Muscle of leg (tissue), 11 donors: Measurements from ENCODE around the gene NFIC. TPM values are rescaled to one million over a fixed set of nuclear protein-coding genes. Genes with fewer than 3 reads are reported as not detected.

Experiments used
- DNase-seq: peaks from one replicate; pipeline ENCODE4 v3.0.0; 2013
- H3K27ac ChIP-seq: one replicate; pipeline ENCODE4 v1.5.1; 2013; ENCODE audit warnings: mild to moderate bottlenecking, low read length, control low read depth
- H3K27me3 ChIP-seq: one replicate; pipeline ENCODE4 v1.6.1; 2013; ENCODE audit warnings: low read length; ENCODE audit not compliant: control insufficient read depth, insufficient read depth
- H3K36me3 ChIP-seq: one replicate; pipeline ENCODE4 v1.6.1; 2013; ENCODE audit warnings: low read length; ENCODE audit not compliant: control insufficient read depth, insufficient read depth
- H3K4me1 ChIP-seq: one replicate; pipeline ENCODE4 v1.6.1; 2013; ENCODE audit warnings: low read length; ENCODE audit not compliant: control insufficient read depth, insufficient read depth
- H3K4me3 ChIP-seq: one replicate; pipeline ENCODE4 v1.5.1; 2013; ENCODE audit warnings: low read length, control low read depth
- H3K9me3 ChIP-seq: replicated peaks from 2 replicates; pipeline ENCODE4 v1.6.1; 2013; ENCODE audit warnings: low read depth, low read length; ENCODE audit not compliant: control insufficient read depth
- WGBS: methylation state at CpG from one replicate; pipeline ENCODE4 v1.1.5; 2013; ENCODE audit warnings: missing lambda C conversion rate; ENCODE audit not compliant: insufficient coverage; 5-methylcytosine and 5-hydroxymethylcytosine counted together
- polyA plus RNA-seq, 8 donors: library from polyadenylated mRNA; unstranded; fragments of 120-200 nt; gene quantifications; one replicate each; pipeline versions ENCODE4 v1.2.1 to v1.2.3, GENCODE V29; 2013; ENCODE audit warnings: inconsistent platforms in 1 of 8, low replicate concordance in 1 of 8; ENCODE audit not compliant: insufficient read length in 8 of 8, insufficient read depth in 1 of 8
- total RNA-seq: library from RNA; stranded (reverse); fragments of 120-200 nt; gene quantifications from one replicate; pipeline ENCODE4 v1.2.4, GENCODE V29; 2013

The NFIC gene
- total and polyA plus RNA-seq, 9 donors: 18.4 to 54.5 (median 47.0) TPM

GRCh38 chr19:3477506-3477905 lies 111.1 kb downstream of the NFIC start:
- Histone ChIP-seq H3K36me3 (no peaks in the 10 kb centered on the region), H3K4me3 (no peak overlapping the region), H3K9me3 (no peaks in the 10 kb centered on the region), H3K27me3 (peaks cover 50% of the 10 kb centered on the region), H3K27ac (no peak overlapping the region), H3K4me1 (no peaks in the 10 kb centered on the region)
- DNase-seq: no peak

- no peak for DNase-seq
- H3K27me3 ChIP-seq: peaks cover 54% of the 10 kb centered on the region
- H3K27ac ChIP-seq: no peak overlapping the region
- 80% methylated on average over 1 of the region's 2 CpGs for WGBS
- H3K9me3 ChIP-seq: no peaks in the 10 kb centered on the region
- H3K4me1 ChIP-seq: no peaks in the 10 kb centered on the region
- no peak overlapping the region for H3K4me3 ChIP-seq
- H3K36me3 ChIP-seq: no peaks in the 10 kb centered on the region
Measured at GRCh38 chr19:3477951-3478350, 111.6 kb downstream of the NFIC start.

GRCh38 chr19:3478409-3479176 lies 112.2 kb downstream of the NFIC start:
- H3K4me3 ChIP-seq: no peak overlapping the region
- peaks cover 60% of the 10 kb centered on the region for H3K27me3 ChIP-seq
- H3K27ac ChIP-seq: no peak overlapping the region
- DNase-seq: no peak
- WGBS: 39% methylated on average over 4 of the region's 27 CpGs
- H3K9me3 ChIP-seq: no peaks in the 10 kb centered on the region
- H3K36me3 ChIP-seq: no peaks in the 10 kb centered on the region
- no peaks in the 10 kb centered on the region for H3K4me1 ChIP-seq

- H3K4me3 ChIP-seq: no peak overlapping the region
- H3K36me3 ChIP-seq: no peaks in the 10 kb centered on the region
- no peaks in the 10 kb centered on the region for H3K9me3 ChIP-seq
- peaks cover 67% of the 10 kb centered on the region for H3K27me3 ChIP-seq
- H3K4me1 ChIP-seq: no peaks in the 10 kb centered on the region
- no peak overlapping the region for H3K27ac ChIP-seq
- 28% methylated on average over 6 of the region's 7 CpGs for WGBS
- no peak for DNase-seq
Measured at GRCh38 chr19:3479177-3479833, 112.9 kb downstream of the NFIC start.

- Histone ChIP-seq H3K4me1 (no peaks in the 10 kb centered on the region), H3K27ac (no peak overlapping the region), H3K27me3 (peaks cover 70% of the 10 kb centered on the region), H3K4me3 (no peak overlapping the region), H3K36me3 (no peaks in the 10 kb centered on the region), H3K9me3 (no peaks in the 10 kb centered on the region)
- DNase-seq: no peak
- 36% methylated on average over 7 of the region's 9 CpGs for WGBS
Measured at GRCh38 chr19:3479834-3480215, 113.4 kb downstream of the NFIC start.

GRCh38 chr19:3480383-3481091 lies 114.2 kb downstream of the NFIC start, which contains the start of gene SMIM24:
Gene SMIM24 (minus strand): TSS chr19:3480525. CDS start chr19:3480463, 62 bp downstream.
- H3K4me1 ChIP-seq: no peaks in the 10 kb centered on the region
- no peaks in the 10 kb centered on the region for H3K36me3 ChIP-seq
- 18% methylated on average over 21 of the region's 27 CpGs for WGBS
- no peak within 1 kb of the TSS for H3K27ac ChIP-seq
- H3K27me3 ChIP-seq: peaks cover 70% of the 10 kb centered on the region
- DNase-seq: no peak
- H3K4me3 ChIP-seq: no peak within 1 kb of the TSS
- no peaks in the 10 kb centered on the region for H3K9me3 ChIP-seq

- H3K4me1 ChIP-seq: no peaks in the 10 kb centered on the region
- 42% methylated on average over 36 of the region's 38 CpGs for WGBS
- H3K27ac ChIP-seq: no peak overlapping the region
- H3K4me3 ChIP-seq: no peak overlapping the region
- no peaks in the 10 kb centered on the region for H3K9me3 ChIP-seq
- peaks cover 70% of the 10 kb centered on the region for H3K27me3 ChIP-seq
- no peaks in the 10 kb centered on the region for H3K36me3 ChIP-seq
- DNase-seq: no peak
Measured at GRCh38 chr19:3481241-3482090, 115.1 kb downstream of the NFIC start.

- Histone ChIP-seq H3K27me3 (peaks cover 69% of the 10 kb centered on the region), H3K4me1 (no peaks in the 10 kb centered on the region), H3K4me3 (no peak overlapping the region), H3K27ac (no peak overlapping the region), H3K36me3 (no peaks in the 10 kb centered on the region), H3K9me3 (no peaks in the 10 kb centered on the region)
- DNase-seq: no peak
- 53% methylated on average over 42 of the region's 49 CpGs for WGBS
Measured at GRCh38 chr19:3482507-3483225, 116.3 kb downstream of the NFIC start.

- no peak within 1 kb of the TSS for H3K27ac ChIP-seq
- H3K9me3 ChIP-seq: no peaks in the 10 kb centered on the region
- WGBS: 51% methylated on average over 23 of the region's 33 CpGs
- no peak for DNase-seq
- no peaks in the 10 kb centered on the region for H3K36me3 ChIP-seq
- H3K4me3 ChIP-seq: no peak within 1 kb of the TSS
- no peaks in the 10 kb centered on the region for H3K4me1 ChIP-seq
- H3K27me3 ChIP-seq: peaks cover 64% of the 10 kb centered on the region
Measured at GRCh38 chr19:3483226-3483628, 116.8 kb downstream of the NFIC start, which contains the start of gene SMIM44. Gene SMIM44 (minus strand): TSS chr19:3483441. CDS start chr19:3483403, 38 bp downstream.
